SU-DHL-6 (cell line): ENCODE results near the gene SETBP1.

Source experiments
- H2AFZ ChIP-seq: fragments of 200-600 bp; sonication (generic); 2 replicates; pipeline ENCODE4 v1.6.1; 2014; ENCODE audit warnings: low read depth, mild to moderate bottlenecking, moderate library complexity, mixed read lengths, antibody characterized with exemption, low read length; ENCODE audit not compliant: severe bottlenecking
- H3F3A ChIP-seq: fragments of 200-600 bp; shearing (Covaris generic); 2 replicates; pipeline ENCODE4 v1.6.0; 2016; ENCODE audit warnings: antibody characterized with exemption, mild to moderate bottlenecking; ENCODE audit not compliant: insufficient read depth
- H3K27ac ChIP-seq: fragments of 200-600 bp; sonication (generic); 2 replicates; pipeline ENCODE4 v1.5.1; 2016; ENCODE audit warnings: low read depth, mild to moderate bottlenecking, low read length, moderate library complexity, mixed read lengths
- H3K27me3 ChIP-seq: fragments of 200-600 bp; sonication (generic), shearing (Covaris generic); 2 replicates; pipeline ENCODE4 v1.6.0; 2014; ENCODE audit warnings: mild to moderate bottlenecking, low read length
- H3K36me3 ChIP-seq: fragments of 200-600 bp; sonication (generic); 2 replicates; pipeline ENCODE4 v1.6.1; 2014; ENCODE audit warnings: mild to moderate bottlenecking, low read length, mixed read lengths
- H3K4me2 ChIP-seq: fragments of 300-600, 200-600 bp; shearing (Covaris generic), sonication (generic); 2 replicates; pipeline ENCODE4 v1.6.0; 2014; ENCODE audit warnings: low read length, low read depth, mild to moderate bottlenecking; ENCODE audit not compliant: poor library complexity, severe bottlenecking
- H3K4me3 ChIP-seq: fragments of 200-600 bp; sonication (generic); 2 replicates; pipeline ENCODE4 v1.5.1; 2014; ENCODE audit warnings: antibody characterized with exemption, low read length, mild to moderate bottlenecking, mixed read lengths; ENCODE audit not compliant: insufficient read depth, poor library complexity, severe bottlenecking
- H3K79me2 ChIP-seq: fragments of 200-600 bp; sonication (generic); 2 replicates; pipeline ENCODE4 v1.6.1; 2014; ENCODE audit warnings: mild to moderate bottlenecking, low read length, moderate library complexity; ENCODE audit not compliant: insufficient read depth
- H3K9ac ChIP-seq: fragments of 200-600 bp; sonication (generic); 2 replicates; pipeline ENCODE4 v1.7.0; 2014; ENCODE audit warnings: mild to moderate bottlenecking, low read length
- H3K9me2 ChIP-seq: fragments of 200-600 bp; sonication (generic); replicated peaks from 2 replicates; pipeline ENCODE4 v1.6.1; 2014; ENCODE audit warnings: low read length; ENCODE audit not compliant: insufficient read depth
- H3K9me3 ChIP-seq: fragments of 200-600 bp; sonication (generic); 2 replicates; pipeline ENCODE4 v1.6.1; 2014; ENCODE audit warnings: low read length, mixed read lengths; ENCODE audit not compliant: insufficient read depth
- H4K20me1 ChIP-seq: fragments of 200-600 bp; sonication (generic); 2 replicates; pipeline ENCODE4 v1.6.1; 2014; ENCODE audit warnings: low read depth, mild to moderate bottlenecking, antibody characterized with exemption, low read length, moderate library complexity, mixed read lengths
- EZH2phosphoT487 ChIP-seq: fragments of 200-600 bp; sonication (generic), shearing (Covaris generic); conservative IDR thresholded peaks from 2 replicates; pipeline ENCODE4 v1.6.1; 2018; ENCODE audit warnings: mild to moderate bottlenecking, antibody characterized with exemption, low read length, moderate library complexity, mixed read lengths
- TF ChIP-seq, protein P1 (sequence below): fragments of 200-600 bp; sonication (generic); IDR thresholded peaks from one replicate; pipeline ENCODE4 v1.5.1; 2017; ENCODE audit warnings: antibody characterized with exemption, mild to moderate bottlenecking, low read length, moderate library complexity; ENCODE audit not compliant: insufficient read depth, poor library complexity, severe bottlenecking

The SETBP1 gene

DNA sequence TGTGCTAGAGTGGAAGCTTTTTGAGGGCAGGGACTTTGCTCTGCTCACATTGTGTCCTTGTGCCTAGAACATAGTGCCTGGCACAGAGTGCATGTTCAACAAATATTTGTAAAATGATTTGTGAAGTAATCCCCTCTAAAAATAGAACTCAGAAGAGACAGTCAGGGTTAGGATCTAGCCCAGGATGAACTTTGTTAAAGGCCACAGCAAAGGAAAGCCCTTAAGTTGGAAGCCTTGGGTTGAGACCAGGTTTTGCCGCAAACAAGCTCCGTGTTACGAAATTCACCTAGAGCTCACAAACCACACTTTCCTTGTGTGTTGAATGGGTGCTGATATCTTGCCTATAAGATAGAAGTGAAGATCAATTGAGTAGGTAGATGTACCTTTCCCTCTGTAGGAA lies 84.2 kb downstream of the SETBP1 start:
- Histone ChIP-seq H3K9me2 (no peaks in the 10 kb centered on the region), H3K27me3 (no peaks in the 10 kb centered on the region), H3K36me3 (no peaks in the 10 kb centered on the region)

DNA sequence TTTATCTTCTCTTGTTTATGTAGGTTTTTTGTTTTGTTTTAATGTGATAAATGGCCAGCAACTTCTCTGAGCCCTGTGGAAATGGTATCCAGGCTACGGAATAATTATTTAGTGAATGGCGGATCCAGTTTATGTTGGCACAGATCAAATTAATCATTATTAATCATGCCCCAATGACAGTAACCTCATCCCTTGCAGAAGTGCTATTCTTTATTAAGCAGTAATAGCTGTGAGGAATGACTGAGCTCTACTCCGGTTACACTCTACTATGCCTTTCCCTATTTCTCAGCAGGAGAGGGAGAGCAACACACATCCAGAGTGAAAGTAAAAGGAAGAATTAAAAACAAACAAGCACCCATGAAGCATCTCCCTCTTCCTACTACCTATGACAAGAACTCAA lies 84.8 kb downstream of the SETBP1 start:
- no peak overlapping the region for H3K27ac ChIP-seq
- peaks cover 4% of the 10 kb centered on the region for H3F3A ChIP-seq
- H3K9ac ChIP-seq, result no peak overlapping the region
- H3K79me2 ChIP-seq, result no peaks in the 10 kb centered on the region
- H2AFZ ChIP-seq, result no peak overlapping the region
- no peaks in the 10 kb centered on the region for H4K20me1 ChIP-seq
- no peak overlapping the region for H3K4me3 ChIP-seq
- H3K27me3 ChIP-seq, result no peaks in the 10 kb centered on the region
- no peak overlapping the region for H3K4me2 ChIP-seq
- TF ChIP-seq, protein P1, sequence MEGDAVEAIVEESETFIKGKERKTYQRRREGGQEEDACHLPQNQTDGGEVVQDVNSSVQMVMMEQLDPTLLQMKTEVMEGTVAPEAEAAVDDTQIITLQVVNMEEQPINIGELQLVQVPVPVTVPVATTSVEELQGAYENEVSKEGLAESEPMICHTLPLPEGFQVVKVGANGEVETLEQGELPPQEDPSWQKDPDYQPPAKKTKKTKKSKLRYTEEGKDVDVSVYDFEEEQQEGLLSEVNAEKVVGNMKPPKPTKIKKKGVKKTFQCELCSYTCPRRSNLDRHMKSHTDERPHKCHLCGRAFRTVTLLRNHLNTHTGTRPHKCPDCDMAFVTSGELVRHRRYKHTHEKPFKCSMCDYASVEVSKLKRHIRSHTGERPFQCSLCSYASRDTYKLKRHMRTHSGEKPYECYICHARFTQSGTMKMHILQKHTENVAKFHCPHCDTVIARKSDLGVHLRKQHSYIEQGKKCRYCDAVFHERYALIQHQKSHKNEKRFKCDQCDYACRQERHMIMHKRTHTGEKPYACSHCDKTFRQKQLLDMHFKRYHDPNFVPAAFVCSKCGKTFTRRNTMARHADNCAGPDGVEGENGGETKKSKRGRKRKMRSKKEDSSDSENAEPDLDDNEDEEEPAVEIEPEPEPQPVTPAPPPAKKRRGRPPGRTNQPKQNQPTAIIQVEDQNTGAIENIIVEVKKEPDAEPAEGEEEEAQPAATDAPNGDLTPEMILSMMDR, result no peak
- no peak for TF ChIP-seq EZH2phosphoT487
- H3K9me3 ChIP-seq, result no peaks in the 10 kb centered on the region
- no peaks in the 10 kb centered on the region for H3K36me3 ChIP-seq
- H3K9me2 ChIP-seq, result no peaks in the 10 kb centered on the region

More for the DNA sequence above, 84.2 kb downstream of the SETBP1 start:
- peaks cover 10% of the 10 kb centered on the region for H3F3A ChIP-seq
- H3K4me3 ChIP-seq, result no peak overlapping the region
- no peak overlapping the region for H2AFZ ChIP-seq
- no peaks in the 10 kb centered on the region for H3K9me3 ChIP-seq
- H3K27ac ChIP-seq, result no peak overlapping the region
- no peak overlapping the region for H3K4me2 ChIP-seq
- no peaks in the 10 kb centered on the region for H3K79me2 ChIP-seq
- TF ChIP-seq, protein P1, result no peak
- TF ChIP-seq EZH2phosphoT487, result no peak
- no peak overlapping the region for H3K9ac ChIP-seq
- H4K20me1 ChIP-seq, result no peaks in the 10 kb centered on the region

DNA sequence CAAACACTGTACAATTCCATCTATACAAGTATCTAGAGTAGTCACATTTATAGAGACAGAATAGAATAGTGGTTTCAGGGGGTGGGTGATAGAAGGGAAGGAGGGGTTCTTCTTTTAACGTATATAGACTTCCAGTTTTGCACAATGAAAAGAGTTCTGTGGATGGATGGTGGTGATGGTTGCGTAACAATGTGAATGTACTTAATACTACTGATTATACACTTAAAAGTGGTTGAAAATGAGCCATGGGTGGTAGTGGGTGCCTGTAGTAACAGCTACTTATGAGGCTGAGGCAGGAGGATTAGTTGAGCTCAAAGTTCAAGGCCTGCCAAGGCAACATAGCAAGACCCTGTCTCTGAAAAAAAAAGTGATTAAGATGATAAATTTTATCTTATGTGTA lies 85.8 kb downstream of the SETBP1 start:
- Histone ChIP-seq H3K36me3 (no peaks in the 10 kb centered on the region), H4K20me1 (no peaks in the 10 kb centered on the region), H2AFZ (no peak overlapping the region), H3K79me2 (no peaks in the 10 kb centered on the region), H3K4me2 (no peak overlapping the region), H3K27ac (no peak overlapping the region), H3F3A (no peaks in the 10 kb centered on the region), H3K9me2 (no peaks in the 10 kb centered on the region), H3K9ac (no peak overlapping the region), H3K27me3 (no peaks in the 10 kb centered on the region), H3K9me3 (no peaks in the 10 kb centered on the region), H3K4me3 (no peak overlapping the region)
- TF ChIP-seq EZH2phosphoT487, result no peak
- TF ChIP-seq, protein P1, result no peak

DNA sequence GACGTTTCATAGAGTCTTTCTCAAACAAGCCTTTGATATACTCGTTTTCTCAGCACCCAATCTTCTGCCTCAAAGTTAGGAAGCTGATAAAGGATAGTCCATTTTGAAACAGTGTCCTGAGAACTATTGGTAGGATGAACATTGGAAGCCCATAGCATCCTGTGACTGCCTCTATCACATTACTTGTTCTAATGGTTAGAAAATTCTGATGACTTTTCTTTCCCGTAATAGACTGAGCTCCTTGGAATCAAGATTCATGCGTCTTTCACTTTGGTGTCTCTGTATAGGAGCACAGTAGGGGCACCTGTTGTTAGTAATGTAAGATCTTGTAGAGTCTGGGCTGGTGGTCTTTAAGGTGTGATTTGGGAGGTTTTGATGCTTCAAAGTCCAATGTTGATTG lies 87.1 kb downstream of the SETBP1 start:
- no peak overlapping the region for H3K4me3 ChIP-seq
- H3K9ac ChIP-seq, result no peak overlapping the region
- TF ChIP-seq, protein P1, result no peak
- TF ChIP-seq EZH2phosphoT487, result no peak
- H3K36me3 ChIP-seq, result no peaks in the 10 kb centered on the region
- H3K27ac ChIP-seq, result no peak overlapping the region
- H3K9me3 ChIP-seq, result no peaks in the 10 kb centered on the region
- no peak overlapping the region for H3K4me2 ChIP-seq
- no peaks in the 10 kb centered on the region for H4K20me1 ChIP-seq
- H3K9me2 ChIP-seq, result no peaks in the 10 kb centered on the region
- no peaks in the 10 kb centered on the region for H3K79me2 ChIP-seq
- no peak overlapping the region for H2AFZ ChIP-seq
- no peaks in the 10 kb centered on the region for H3F3A ChIP-seq
- H3K27me3 ChIP-seq, result no peaks in the 10 kb centered on the region
